Panc1 (cell line): Measurements from ENCODE around the gene SLC37A1. TPM values are rescaled to one million over a fixed set of nuclear protein-coding genes. Genes with fewer than 3 reads are reported as not detected.

Experiments
- ATAC-seq: fragments of 200-7000 bp; cut with Tn5 transposase; 2 replicates; pipeline ENCODE4 v1.9.1; 2020; ENCODE audit warnings: mild to moderate bottlenecking, moderate library complexity
- BruUV-seq: library from RNA; stranded (reverse); fragments of 400-500 nt; replicated peaks from 2 replicates; lab custom pipeline; 2021; lab: Mats Ljungman, UMichigan
- CTCF ChIA-PET: fragments of 300-600 bp; sonication (Branson Sonifier 250); formaldehyde crosslinking; loops from one replicate; lab custom pipeline; 2022; ENCODE audit warnings: antibody characterized with exemption; lab: Charles Lee
- POLR2A ChIA-PET: fragments of 300-600 bp; sonication (Branson Sonifier 250); formaldehyde crosslinking; loops from one replicate; lab custom pipeline; 2022; ENCODE audit warnings: antibody characterized with exemption; lab: Charles Lee
- DNase-seq: peaks from one replicate; pipeline ENCODE4 v3.0.0-alpha.2; 2010; ENCODE audit warnings: low read depth, low spot score
- H3K27ac ChIP-seq: 2 replicates; pipeline ENCODE4 v1.5.1; 2011; ENCODE audit warnings: mild to moderate bottlenecking, low read length, inconsistent platforms
- H3K27me3 ChIP-seq: fragments of 200-500 bp; sonication (Bioruptor generic); 2 replicates; pipeline ENCODE4 v1.6.0; 2014; ENCODE audit warnings: low read length, inconsistent platforms; ENCODE audit not compliant: control insufficient read depth, insufficient read depth
- H3K36me3 ChIP-seq: fragments of 200-500 bp; sonication (Bioruptor generic); 2 replicates; pipeline ENCODE4 v1.5.1; 2014; ENCODE audit warnings: inconsistent platforms, mild to moderate bottlenecking, low read length, moderate library complexity; ENCODE audit not compliant: control insufficient read depth, insufficient read depth
- H3K4me1 ChIP-seq: 2 replicates; pipeline ENCODE4 v1.5.1; 2011; ENCODE audit warnings: inconsistent platforms, mild to moderate bottlenecking, low read length, moderate library complexity; ENCODE audit not compliant: control insufficient read depth, insufficient read depth
- H3K4me3 ChIP-seq, 2 experiments: 2 replicates each; pipeline ENCODE4 v1.5.1; 2011 to 2012; ENCODE audit warnings: low read depth in 2 of 2, low read length in 2 of 2, mild to moderate bottlenecking in 2 of 2, inconsistent platforms in 1 of 2, moderate library complexity in 1 of 2
- H3K9me3 ChIP-seq: fragments of 200-500 bp; sonication (Bioruptor generic); 2 replicates; pipeline ENCODE4 v1.5.1; 2014; ENCODE audit warnings: low read depth, mild to moderate bottlenecking, inconsistent platforms, low read length, moderate library complexity; ENCODE audit not compliant: control insufficient read depth, insufficient read depth
- CTCF ChIP-seq: fragments of 450-650 bp; IDR thresholded peaks from 2 replicates; pipeline ENCODE4 v1.5.1; 2017; ENCODE audit warnings: mild to moderate bottlenecking
- POLR2AphosphoS5 ChIP-seq: IDR thresholded peaks from 2 replicates; pipeline ENCODE4 v1.6.1; 2012; ENCODE audit warnings: mild to moderate bottlenecking, low read depth, low read length, moderate library complexity
- REST ChIP-seq, 2 experiments: IDR thresholded peaks; 2 replicates each; pipeline ENCODE4 v1.6.1; 2011 to 2012; ENCODE audit warnings: low read depth in 2 of 2, control low read depth in 1 of 2, low read length in 1 of 2, mild to moderate bottlenecking in 1 of 2, moderate library complexity in 1 of 2; ENCODE audit not compliant: insufficient read depth in 1 of 2
- SIN3A ChIP-seq: IDR thresholded peaks from 2 replicates; pipeline ENCODE4 v1.6.1; 2012; ENCODE audit warnings: low read depth, mild to moderate bottlenecking, low read length, moderate library complexity, borderline replicate concordance; ENCODE audit not compliant: insufficient read depth
- TCF7L2 ChIP-seq: IDR thresholded peaks from 2 replicates; pipeline ENCODE4 v1.6.1; 2011; ENCODE audit warnings: mild to moderate bottlenecking, low read depth, low read length, inconsistent platforms
- in situ Hi-C: cut with HindIII; loops from 2 replicates; pipeline ENCODE4 v1.10.0; 2016; ENCODE audit warnings: low sequenced_read_pairs, low pct_unique_long_range_greater_than_20kb
- intact Hi-C: fragments of 100-400 bp; cut with micrococcal nuclease; formaldehyde crosslinking; loops from one replicate; pipeline ENCODE4 v1.10.0; 2022; ENCODE audit not compliant: unreplicated experiment
- total RNA-seq: library from RNA; stranded (reverse); gene quantifications from one replicate; pipeline ENCODE4 v1.2.1, GENCODE V29; 2021; ENCODE audit not compliant: unreplicated experiment

Gene SLC37A1
- total RNA-seq, 1 experiment from 2014 or later: 7.7 TPM

GRCh38 chr21:42565206-42565810 is 51.7 kb downstream of the SLC37A1 start:
- no peak for TF ChIP-seq REST (IDR thresholded peaks at IDR 0.05; ENCODE audit: insufficient read depth in 1 of 2, low read depth in 2 of 2, low read length in 1 of 2)
- no peak for TF ChIP-seq POLR2AphosphoS5
- no peak for TF ChIP-seq SIN3A
- no peak for TF ChIP-seq CTCF
- no peak for TF ChIP-seq TCF7L2
- ChIA-PET CTCF (no interaction called here), POLR2A (no interaction called here)
- in situ Hi-C loops (no loop called here), intact Hi-C loops (no loop called here)
- H3K4me1 ChIP-seq: no peaks in the 10 kb centered on the region
- no TSS peak for BruUV-seq
- H3K36me3 ChIP-seq: no peaks in the 10 kb centered on the region
- no peak for ATAC-seq
- H3K4me3 ChIP-seq: no peak overlapping the region
- H3K9me3 ChIP-seq: no peaks in the 10 kb centered on the region
- H3K27ac ChIP-seq: no peak overlapping the region
- no peak for DNase-seq
- H3K27me3 ChIP-seq: no peaks in the 10 kb centered on the region

GRCh38 chr21:42565886-42566523 is 52.4 kb downstream of the SLC37A1 start:
- TF ChIP-seq TCF7L2 (no peak), REST (IDR thresholded peaks at IDR 0.05; ENCODE audit: insufficient read depth in 1 of 2, low read depth in 2 of 2, low read length in 1 of 2) (no peak), CTCF (no peak), SIN3A (no peak), POLR2AphosphoS5 (no peak)
- BruUV-seq: no TSS peak
- in situ Hi-C loops (no loop called here), intact Hi-C loops (no loop called here)
- Histone ChIP-seq H3K4me3 (no peak overlapping the region), H3K27ac (no peak overlapping the region), H3K9me3 (no peaks in the 10 kb centered on the region), H3K36me3 (no peaks in the 10 kb centered on the region), H3K27me3 (no peaks in the 10 kb centered on the region), H3K4me1 (no peaks in the 10 kb centered on the region)
- ChIA-PET CTCF (no interaction called here), POLR2A (no interaction called here)
- DNase-seq (no peak), ATAC-seq (no peak)
